Measurements from ENCODE around the gene HCN2. TPM values are rescaled to one million over a fixed set of nuclear protein-coding genes. Genes with fewer than 3 reads are reported as not detected.
A peak's percentile ranks its signal among the peaks of the same experiment; 100 is the strongest.

Gene HCN2
- total RNA-seq, 2 experiments from 2014 or later, result 0.06 to 1.0 TPM

GRCh38 chr19:640606-641189 lies 51.0 kb downstream of the HCN2 start:
- DNase-seq (ENCODE audit: low spot score), result no peak
- Histone ChIP-seq H4K20me1 (ENCODE audit: insufficient read depth, low read length) (no peaks in the 10 kb centered on the region; the same call in 1 of the 2 replicates), H3K4me2 (ENCODE audit: low read length) (peak overlapping the region; percentile 77; the same call in 1 of the 2 replicates), H3K36me3 (ENCODE audit: insufficient read depth, low read length) (peaks cover 22% of the 10 kb centered on the region), H3K27ac (ENCODE audit: low read depth, low read length, poor library complexity, severe bottlenecking) (no peak overlapping the region), H3K9me3 (ENCODE audit: low read length) (no peaks in the 10 kb centered on the region), H3K4me1 (ENCODE audit: insufficient read depth, low read length, poor library complexity, severe bottlenecking) (peaks cover 6% of the 10 kb centered on the region), H3K4me3 (ENCODE audit: low read depth, low read length, poor library complexity, severe bottlenecking) (no peak overlapping the region), H2AFZ (ENCODE audit: low read length) (no peak overlapping the region), H3K79me2 (ENCODE audit: insufficient read depth, low read depth, low read length) (no peaks in the 10 kb centered on the region), H3K9me2 (ENCODE audit: insufficient read depth, low read length) (no peaks in the 10 kb centered on the region)
- BruUV-seq (replicated peaks), result no TSS peak
- intact Hi-C loops (cut with micrococcal nuclease; ENCODE audit: unreplicated experiment), result no loop called here
- TF ChIP-seq CTCF (conservative IDR thresholded peaks at IDR 0.05; ENCODE audit: low read length), result no peak
- TF ChIP-seq EZH2phosphoT487 (IDR thresholded peaks at IDR 0.05; ENCODE audit: borderline replicate concordance, low read depth, low read length), result no peak
- POLR2A ChIA-PET, result no interaction called here
- CTCF ChIA-PET (ENCODE audit: unreplicated experiment), result no interaction called here

GRCh38 chr19:641702-642101 lies 52.0 kb downstream of the HCN2 start:
- Histone ChIP-seq H3K79me2 (ENCODE audit: insufficient read depth, low read depth, low read length) (no peaks in the 10 kb centered on the region), H3K9me2 (ENCODE audit: insufficient read depth, low read length) (no peaks in the 10 kb centered on the region), H3K27ac (ENCODE audit: low read depth, low read length, poor library complexity, severe bottlenecking) (no peak overlapping the region), H3K4me3 (ENCODE audit: low read depth, low read length, poor library complexity, severe bottlenecking) (no peak overlapping the region), H3K4me2 (ENCODE audit: low read length) (no peak overlapping the region), H4K20me1 (ENCODE audit: insufficient read depth, low read length) (no peaks in the 10 kb centered on the region; the same call in 1 of the 2 replicates), H3K36me3 (ENCODE audit: insufficient read depth, low read length) (peaks cover 32% of the 10 kb centered on the region), H3K9me3 (ENCODE audit: low read length) (no peaks in the 10 kb centered on the region), H3K4me1 (ENCODE audit: insufficient read depth, low read length, poor library complexity, severe bottlenecking) (peaks cover 6% of the 10 kb centered on the region), H2AFZ (ENCODE audit: low read length) (no peak overlapping the region)
- TF ChIP-seq CTCF (conservative IDR thresholded peaks at IDR 0.05; ENCODE audit: low read length) (no peak), EZH2phosphoT487 (IDR thresholded peaks at IDR 0.05; ENCODE audit: borderline replicate concordance, low read depth, low read length) (no peak)
- intact Hi-C loops (cut with micrococcal nuclease; ENCODE audit: unreplicated experiment), result no loop called here
- DNase-seq (ENCODE audit: low spot score), result no peak
- BruUV-seq (replicated peaks), result no TSS peak
- ChIA-PET CTCF (ENCODE audit: unreplicated experiment) (no interaction called here), POLR2A (no interaction called here)

Measured in OCI-LY7 (cell line).